ENCODE results near the gene FLRT3. TPM values are rescaled to one million over a fixed set of nuclear protein-coding genes. Genes with fewer than 3 reads are reported as not detected.

FLRT3 gene
- total and polyA plus RNA-seq, 9 of the 15 experiments (the other 6 are each of a cell fraction or from before 2014, with no cell fraction given), result 0.04 TPM; not detected in 8

- in situ Hi-C loops (cut with MboI) (no loop called here), intact Hi-C loops (cut with micrococcal nuclease) (no loop called here)
- Histone ChIP-seq H3K27ac (ENCODE audit: extremely low read depth, low read depth, low read length) (no peak overlapping the region), H3K27me3 (ENCODE audit: control insufficient read depth in 2 of 2, insufficient read depth in 2 of 2, low read length in 2 of 2) (no peaks in the 10 kb centered on the region), H3K4me2 (ENCODE audit: insufficient read depth, low read length) (no peak overlapping the region), H3K4me1 (replicated peaks in 1 of 2; ENCODE audit: control insufficient read depth in 2 of 2, insufficient read depth in 2 of 2, low read length in 2 of 2) (no peaks in the 10 kb centered on the region), H3K9me1 (ENCODE audit: control insufficient read depth, insufficient read depth, low read length) (no peaks in the 10 kb centered on the region), H3K79me2 (ENCODE audit: control insufficient read depth, insufficient read depth, low read length) (no peaks in the 10 kb centered on the region), H3K36me3 (ENCODE audit: control insufficient read depth, insufficient read depth, low read length) (no peaks in the 10 kb centered on the region), H2AFZ (ENCODE audit: low read depth, low read length) (no peak overlapping the region), H3K9ac (ENCODE audit: insufficient read depth in 1 of 2, low read depth in 2 of 2, low read length in 2 of 2) (no peak overlapping the region), H3K4me3 (no peak overlapping the region), H3K9me3 (replicated peaks; ENCODE audit: control insufficient read depth, insufficient read depth, low read depth, low read length) (no peaks in the 10 kb centered on the region), H4K20me1 (replicated peaks; ENCODE audit: control insufficient read depth, insufficient read depth, low read length) (no peaks in the 10 kb centered on the region)
- DNase-seq (ENCODE audit: extremely low read depth in 1 of 4, low spot score in 3 of 4), result no peak
- ChIA-PET CTCF (ENCODE audit: low intra/inter-chr PET ratio) (no interaction called here), POLR2A (no interaction called here)
- WGBS (ENCODE audit: insufficient coverage, low coverage, missing lambda C conversion rate), result 0% methylated on average over 4 of the region's 4 CpGs
- ATAC-seq, result no peak
- no peak for FAIRE-seq
- no TSS peak for BruUV-seq (replicated peaks)
- TF ChIP-seq POLR3A (IDR thresholded peaks at IDR 0.05; ENCODE audit: borderline replicate concordance, extremely low read depth, insufficient read depth, insufficient read length) (no peak), TRIM24 (IDR thresholded peaks at IDR 0.05) (no peak), ZNF668 (CRISPR knock-in tag; IDR thresholded peaks at IDR 0.05) (no peak), TEAD4 (IDR thresholded peaks at IDR 0.05; ENCODE audit: low read length) (no peak), TEAD4 (CRISPR knock-in tag; IDR thresholded peaks at IDR 0.05; ENCODE audit: borderline replicate concordance) (no peak), KDM5B (IDR thresholded peaks at IDR 0.05; ENCODE audit: insufficient replicate concordance, low read depth, low read length) (no peak), ILK (tag; IDR thresholded peaks at IDR 0.05; ENCODE audit: borderline replicate concordance, low read depth) (no peak), SAFB2 (IDR thresholded peaks at IDR 0.05; ENCODE audit: borderline replicate concordance, low read depth, low read length, severe bottlenecking) (no peak), NUFIP1 (IDR thresholded peaks at IDR 0.05; ENCODE audit: partially characterized antibody) (no peak), SAP30 (IDR thresholded peaks at IDR 0.05; ENCODE audit: borderline replicate concordance, insufficient read depth, low read depth, low read length, poor library complexity, severe bottlenecking) (no peak)
- TF ChIP-seq, protein P1, sequence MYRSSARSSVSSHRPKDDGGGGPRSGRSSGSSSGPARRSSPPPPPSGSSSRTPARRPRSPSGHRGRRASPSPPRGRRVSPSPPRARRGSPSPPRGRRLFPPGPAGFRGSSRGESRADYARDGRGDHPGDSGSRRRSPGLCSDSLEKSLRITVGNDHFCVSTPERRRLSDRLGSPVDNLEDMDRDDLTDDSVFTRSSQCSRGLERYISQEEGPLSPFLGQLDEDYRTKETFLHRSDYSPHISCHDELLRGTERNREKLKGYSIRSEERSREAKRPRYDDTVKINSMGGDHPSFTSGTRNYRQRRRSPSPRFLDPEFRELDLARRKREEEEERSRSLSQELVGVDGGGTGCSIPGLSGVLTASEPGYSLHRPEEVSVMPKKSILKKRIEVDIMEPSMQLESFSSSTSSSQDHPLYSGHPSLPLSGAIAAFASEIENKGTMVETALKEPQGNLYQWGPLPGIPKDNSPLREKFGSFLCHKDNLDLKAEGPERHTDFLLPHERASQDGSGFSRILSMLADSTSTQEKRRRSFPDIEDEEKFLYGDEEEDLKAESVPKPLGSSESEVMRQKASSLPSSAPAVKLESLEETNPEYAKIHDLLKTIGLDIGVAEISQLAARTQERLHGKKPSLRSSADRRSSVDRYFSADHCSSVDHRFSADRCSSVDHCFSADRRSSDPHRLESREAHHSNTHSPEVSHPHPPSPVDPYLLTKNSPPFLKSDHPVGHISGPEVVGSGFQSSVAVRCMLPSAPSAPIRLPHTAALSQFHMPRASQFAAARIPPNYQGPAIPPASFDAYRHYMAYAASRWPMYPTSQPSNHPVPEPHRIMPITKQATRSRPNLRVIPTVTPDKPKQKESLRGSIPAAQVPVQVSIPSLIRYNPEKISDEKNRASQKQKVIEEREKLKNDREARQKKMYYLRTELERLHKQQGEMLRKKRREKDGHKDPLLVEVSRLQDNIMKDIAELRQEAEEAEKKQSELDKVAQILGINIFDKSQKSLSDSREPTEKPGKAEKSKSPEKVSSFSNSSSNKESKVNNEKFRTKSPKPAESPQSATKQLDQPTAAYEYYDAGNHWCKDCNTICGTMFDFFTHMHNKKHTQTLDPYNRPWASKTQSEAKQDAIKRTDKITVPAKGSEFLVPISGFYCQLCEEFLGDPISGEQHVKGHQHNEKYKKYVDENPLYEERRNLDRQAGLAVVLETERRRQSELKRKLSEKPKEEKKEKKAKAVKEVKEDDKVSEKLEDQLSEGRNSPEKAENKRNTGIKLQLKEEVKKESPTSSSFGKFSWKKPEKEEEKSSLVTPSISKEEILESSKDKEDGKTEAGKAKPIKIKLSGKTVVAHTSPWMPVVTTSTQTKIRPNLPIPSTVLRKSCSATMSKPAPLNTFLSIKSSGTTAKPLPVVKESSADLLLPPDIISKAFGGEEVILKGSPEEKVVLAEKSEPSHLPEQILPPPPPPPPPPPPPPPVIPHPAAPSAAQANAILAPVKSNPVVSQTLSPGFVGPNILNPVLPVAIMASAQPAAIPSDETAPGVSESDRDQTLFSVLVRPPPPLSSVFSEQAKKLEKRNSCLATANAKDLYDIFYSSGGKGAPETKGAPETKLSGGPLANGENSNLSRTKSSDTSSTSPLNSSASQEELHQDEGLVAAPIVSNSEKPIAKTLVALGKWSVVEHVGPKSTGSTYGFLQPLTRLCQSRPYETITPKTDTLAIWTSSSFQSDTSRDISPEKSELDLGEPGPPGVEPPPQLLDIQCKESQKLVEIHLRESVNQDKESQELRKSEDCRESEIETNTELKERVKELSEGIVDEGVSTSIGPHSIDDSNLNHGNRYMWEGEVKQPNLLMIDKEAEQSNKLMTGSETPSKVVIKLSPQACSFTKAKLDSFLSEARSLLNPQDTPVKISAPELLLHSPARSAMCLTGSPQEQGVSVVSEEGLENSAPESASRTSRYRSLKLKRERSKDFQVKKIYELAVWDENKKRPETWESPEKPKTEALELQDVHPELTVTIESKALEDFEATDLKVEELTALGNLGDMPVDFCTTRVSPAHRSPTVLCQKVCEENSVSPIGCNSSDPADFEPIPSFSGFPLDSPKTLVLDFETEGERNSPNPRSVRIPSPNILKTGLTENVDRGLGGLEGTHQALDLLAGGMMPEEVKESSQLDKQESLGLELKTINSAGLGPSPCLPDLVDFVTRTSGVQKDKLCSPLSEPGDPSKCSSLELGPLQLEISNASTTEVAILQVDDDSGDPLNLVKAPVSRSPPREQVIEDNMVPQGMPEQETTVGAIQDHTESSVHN (IDR thresholded peaks at IDR 0.05; ENCODE audit: borderline replicate concordance in 1 of 2, low read depth in 1 of 2), result no peak
- TF ChIP-seq, protein P2, sequence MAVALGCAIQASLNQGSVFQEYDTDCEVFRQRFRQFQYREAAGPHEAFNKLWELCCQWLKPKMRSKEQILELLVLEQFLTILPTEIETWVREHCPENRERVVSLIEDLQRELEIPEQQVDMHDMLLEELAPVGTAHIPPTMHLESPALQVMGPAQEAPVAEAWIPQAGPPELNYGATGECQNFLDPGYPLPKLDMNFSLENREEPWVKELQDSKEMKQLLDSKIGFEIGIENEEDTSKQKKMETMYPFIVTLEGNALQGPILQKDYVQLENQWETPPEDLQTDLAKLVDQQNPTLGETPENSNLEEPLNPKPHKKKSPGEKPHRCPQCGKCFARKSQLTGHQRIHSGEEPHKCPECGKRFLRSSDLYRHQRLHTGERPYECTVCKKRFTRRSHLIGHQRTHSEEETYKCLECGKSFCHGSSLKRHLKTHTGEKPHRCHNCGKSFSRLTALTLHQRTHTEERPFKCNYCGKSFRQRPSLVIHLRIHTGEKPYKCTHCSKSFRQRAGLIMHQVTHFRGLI (CRISPR knock-in tag; IDR thresholded peaks at IDR 0.05), result no peak
These were observed 37.6 kb downstream of the FLRT3 start for GRCh38 chr20:14299831-14300230.
